Kidney (tissue), 14 donors: Measurements from ENCODE around the gene SLC22A6. TPM values are rescaled to one million over a fixed set of nuclear protein-coding genes. Genes with fewer than 3 reads are reported as not detected.

Experiments used
- DNase-seq, 5 donors: peaks; one replicate each; pipeline ENCODE4 v3.0.0-alpha.2; 2013 to 2020
- FAIRE-seq: peaks from 2 replicates; lab custom pipeline; 2012; peaks lifted over from hg19 to GRCh38; lab: Jason Lieb, UNC
- H3K27ac ChIP-seq, 2 donors: one replicate each; pipeline ENCODE4 v1.7.0; 2013; ENCODE audit warnings: low read depth in 2 of 2, low read length in 2 of 2, inconsistent platforms in 1 of 2
- H3K27me3 ChIP-seq: one replicate; pipeline ENCODE4 v1.7.1; 2013; ENCODE audit warnings: low read length, inconsistent platforms; ENCODE audit not compliant: control insufficient read depth, insufficient read depth
- H3K36me3 ChIP-seq, 3 donors: one replicate each; pipeline versions ENCODE4 v1.7.0 to v1.7.1; 2013; ENCODE audit warnings: low read length in 3 of 3, control low read depth in 1 of 3, inconsistent platforms in 1 of 3; ENCODE audit not compliant: insufficient read depth in 3 of 3, control insufficient read depth in 2 of 3
- H3K4me1 ChIP-seq, 3 donors: one replicate each; pipeline versions ENCODE4 v1.7.0 to v1.7.1; 2013; ENCODE audit warnings: low read length in 3 of 3, inconsistent platforms in 1 of 3, low read depth in 1 of 3; ENCODE audit not compliant: control insufficient read depth in 2 of 3, insufficient read depth in 2 of 3
- H3K4me3 ChIP-seq, 3 donors: one replicate each; pipeline versions ENCODE4 v1.7.0 to v1.8.1; 2013; ENCODE audit warnings: low read length in 3 of 3, control low read depth in 1 of 3, inconsistent platforms in 1 of 3
- H3K9ac ChIP-seq, 3 donors: one replicate each; pipeline versions ENCODE4 v1.7.0 to v1.7.1; 2013; ENCODE audit warnings: low read length in 3 of 3, control low read depth in 1 of 3, inconsistent platforms in 1 of 3
- H3K9me3 ChIP-seq, 3 donors: one replicate each; pipeline versions ENCODE4 v1.7.0 to v1.7.1; 2013; ENCODE audit warnings: low read length in 3 of 3, control low read depth in 1 of 3, inconsistent platforms in 1 of 3; ENCODE audit not compliant: control insufficient read depth in 2 of 3, insufficient read depth in 1 of 3
- CTCF ChIP-seq: IDR thresholded peaks from 3 replicates; pipeline ENCODE4 v1.5.1; 2012; ENCODE audit warnings: mild to moderate bottlenecking, moderate library complexity, borderline replicate concordance; ENCODE audit not compliant: insufficient read depth; ENCODE audit errors: extremely low read depth
- intact Hi-C: fragments of 100-400 bp; cut with DNase I; formaldehyde crosslinking; loops from one replicate; pipeline ENCODE4 v1.11.1; 2022
- polyA plus RNA-seq: library from polyadenylated mRNA; stranded (reverse); fragments of 350-450 nt; fragmentation: Illumina TruSeq; extraction: RNeasy Lipid Tissue Mini Kit (QIAGEN cat#74804); gene quantifications from one replicate; pipeline ENCODE4 v1.2.3, GENCODE V29; 2014; ENCODE audit warnings: low read depth, low replicate concordance; ENCODE audit not compliant: insufficient read depth
- total RNA-seq: library from RNA; stranded (reverse); fragmentation: NEBNext Ultra II Directional; extraction: Animal tissue kit (Norgen Biotek cat#: 25700); gene quantifications from one replicate; pipeline ENCODE4 v1.2.1, GENCODE V29; 2021
- donor health status: control.
- donor health status: control.
- donor health status: control.
- donor health status: control.
- donor health status: control.
- donor health status: DM: yes; HTN: yes; CAD: no.
- donor health status: Normal renal cell carcinoma (clear cell type).

SLC22A6 gene
- total and polyA plus RNA-seq, 2 donors from 2014 or later = 2.4 to 362 TPM

DNA sequence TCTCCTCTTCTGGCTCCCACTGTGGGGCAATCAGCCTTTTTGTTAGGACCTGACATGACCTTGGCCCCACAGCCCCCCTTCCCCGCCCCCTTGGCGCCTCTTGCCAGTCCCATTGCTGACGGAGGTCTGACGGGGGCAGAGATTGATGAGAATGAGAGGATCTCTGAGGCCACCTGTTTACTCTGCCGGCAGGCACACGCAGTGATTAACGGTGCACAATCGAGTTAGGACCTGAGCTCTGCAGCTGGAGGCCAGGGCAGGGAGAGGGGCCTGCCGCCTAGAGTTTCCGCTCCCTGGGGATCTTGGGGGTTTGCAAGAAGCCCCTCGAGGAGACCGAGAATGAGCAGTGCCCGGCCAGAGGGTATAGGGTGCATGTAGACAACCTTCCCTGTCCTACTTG, 56.8 kb downstream of the SLC22A6 start:
- no peak overlapping the region for H3K27ac ChIP-seq
- no peak for TF ChIP-seq CTCF
- no peak overlapping the region for H3K9ac ChIP-seq
- intact Hi-C loops = no loop called here
- no peak for FAIRE-seq
- peaks cover 0 to 9% (median 0%) of the 10 kb centered on the region in 3 donors for H3K4me1 ChIP-seq
- H3K36me3 ChIP-seq = no peaks in the 10 kb centered on the region
- H3K4me3 ChIP-seq = no peak overlapping the region
- peak in 2 of 5 donors; percentile 28 to 76 for DNase-seq
- peaks cover 29% of the 10 kb centered on the region for H3K27me3 ChIP-seq
- H3K9me3 ChIP-seq = no peaks in the 10 kb centered on the region

- DNase-seq (peak in 2 of 5 donors; percentile 53 to 68), FAIRE-seq (no peak)
- no peaks in the 10 kb centered on the region for H3K36me3 ChIP-seq
- no peak overlapping the region for H3K4me3 ChIP-seq
- TF ChIP-seq CTCF = no peak
- peaks cover 31% of the 10 kb centered on the region for H3K27me3 ChIP-seq
- no peak overlapping the region for H3K27ac ChIP-seq
- H3K9ac ChIP-seq = no peak overlapping the region
- peaks cover 0 to 10% (median 0%) of the 10 kb centered on the region in 3 donors for H3K4me1 ChIP-seq
- no peaks in the 10 kb centered on the region for H3K9me3 ChIP-seq
- intact Hi-C loops = no loop called here
Measured at GRCh38 chr11:62926680-62927455, 57.9 kb downstream of the SLC22A6 start.

Other genes starting within 250 kb of the SLC22A6 start
- gene ZBTB3, start 230.8 kb downstream of the SLC22A6 start, total RNA-seq = 15.0 TPM
- 4.8 TPM for gene ZBTB3, start 230.8 kb downstream of the SLC22A6 start, polyA plus RNA-seq
- 66.0 TPM for gene POLR2G, start 223.4 kb downstream of the SLC22A6 start, total RNA-seq
- gene POLR2G, start 223.4 kb downstream of the SLC22A6 start, polyA plus RNA-seq = 143 TPM
- 27.1 TPM for gene TAF6L, start 213.6 kb downstream of the SLC22A6 start, total RNA-seq
- 19.3 TPM for gene TAF6L, start 213.6 kb downstream of the SLC22A6 start, polyA plus RNA-seq
- gene TMEM179B, start 197.6 kb downstream of the SLC22A6 start, total RNA-seq = 57.1 TPM
- 105 TPM for gene TMEM179B, start 197.6 kb downstream of the SLC22A6 start, polyA plus RNA-seq
- gene TMEM223, start 193.0 kb downstream of the SLC22A6 start, total RNA-seq = 16.5 TPM
- gene TMEM223, start 193.0 kb downstream of the SLC22A6 start, polyA plus RNA-seq = 34.9 TPM
- gene NXF1, start 179.5 kb downstream of the SLC22A6 start, total RNA-seq = 83.8 TPM
- 70.7 TPM for gene NXF1, start 179.5 kb downstream of the SLC22A6 start, polyA plus RNA-seq
- 39.6 TPM for gene STX5, start 152.9 kb downstream of the SLC22A6 start, total RNA-seq
- 44.6 TPM for gene STX5, start 152.9 kb downstream of the SLC22A6 start, polyA plus RNA-seq
- gene TEX54, start 152.1 kb downstream of the SLC22A6 start, total RNA-seq = not detected
- gene TEX54, start 152.1 kb downstream of the SLC22A6 start, polyA plus RNA-seq = not detected
- 48.9 TPM for gene WDR74, start 145.4 kb downstream of the SLC22A6 start, total RNA-seq
- gene WDR74, start 145.4 kb downstream of the SLC22A6 start, polyA plus RNA-seq = 38.5 TPM
- 203 TPM for gene SLC3A2, start 104.1 kb downstream of the SLC22A6 start, total RNA-seq
- gene SLC3A2, start 104.1 kb downstream of the SLC22A6 start, polyA plus RNA-seq = 299 TPM
- gene CHRM1, start 63.6 kb downstream of the SLC22A6 start, total RNA-seq = 0.44 TPM
- 0.22 TPM for gene CHRM1, start 63.6 kb downstream of the SLC22A6 start, polyA plus RNA-seq
- 0.41 TPM for gene SLC22A8, start 30.9 kb upstream of the SLC22A6 start, total RNA-seq
- gene SLC22A8, start 30.9 kb upstream of the SLC22A6 start, polyA plus RNA-seq = 447 TPM
- gene SLC22A24, start 159.3 kb upstream of the SLC22A6 start, total RNA-seq = 0.91 TPM
- gene SLC22A24, start 159.3 kb upstream of the SLC22A6 start, polyA plus RNA-seq = 0.86 TPM